Duodenal mucosa (tissue), 2 donors: ENCODE measurements around the gene CCR5.
A peak's percentile ranks its signal among the peaks of the same experiment; 100 is the strongest.

ENCODE experiments used
- H3K27ac ChIP-seq: one replicate; pipeline ENCODE4 v1.7.0; 2013; ENCODE audit warnings: low read depth, low read length
- H3K27me3 ChIP-seq, 2 donors: one replicate each; pipeline ENCODE4 v1.7.0; 2013; ENCODE audit warnings: low read length in 2 of 2, control low read depth in 1 of 2; ENCODE audit not compliant: insufficient read depth in 2 of 2, control insufficient read depth in 1 of 2
- H3K36me3 ChIP-seq, 2 donors: one replicate each; pipeline ENCODE4 v1.7.0; 2013; ENCODE audit warnings: low read length in 2 of 2, control low read depth in 1 of 2; ENCODE audit not compliant: insufficient read depth in 2 of 2, control insufficient read depth in 1 of 2
- H3K4me1 ChIP-seq, 2 donors: one replicate each; pipeline ENCODE4 v1.7.0; 2013; ENCODE audit warnings: low read length in 2 of 2, control low read depth in 1 of 2; ENCODE audit not compliant: insufficient read depth in 2 of 2, control insufficient read depth in 1 of 2
- H3K4me3 ChIP-seq, 2 donors: one replicate each; pipeline ENCODE4 v1.7.0; 2013; ENCODE audit warnings: low read length in 2 of 2, low read depth in 1 of 2
- H3K9ac ChIP-seq, 2 donors: one replicate each; pipeline ENCODE4 v1.7.0; 2013; ENCODE audit warnings: low read length in 2 of 2, low read depth in 1 of 2
- H3K9me3 ChIP-seq, 2 donors: one replicate each; pipeline ENCODE4 v1.7.0; 2013; ENCODE audit warnings: low read length in 2 of 2, control low read depth in 1 of 2; ENCODE audit not compliant: control insufficient read depth in 1 of 2

Gene CCR5

GRCh38 chr3:46344476-46344875 is 26.3 kb upstream of the CCR5 start:
- Histone ChIP-seq H3K4me3 (no peak overlapping the region), H3K9me3 (peaks cover 6% of the 10 kb centered on the region in 2 donors), H3K36me3 (no peaks in the 10 kb centered on the region), H3K9ac (no peak overlapping the region), H3K27ac (no peak overlapping the region), H3K27me3 (no peaks in the 10 kb centered on the region), H3K4me1 (peaks cover 6% of the 10 kb centered on the region in 2 donors)

- no peak overlapping the region for H3K9ac ChIP-seq
- H3K4me1 ChIP-seq: peaks cover 11 to 17% of the 10 kb centered on the region in 2 donors
- no peaks in the 10 kb centered on the region for H3K36me3 ChIP-seq
- H3K27ac ChIP-seq: no peak overlapping the region
- H3K27me3 ChIP-seq: no peaks in the 10 kb centered on the region
- H3K9me3 ChIP-seq: no peaks in the 10 kb centered on the region
- H3K4me3 ChIP-seq: no peak overlapping the region
These were observed 21.8 kb upstream of the CCR5 start for GRCh38 chr3:46348823-46349482.

GRCh38 chr3:46349484-46350261 is 21.1 kb upstream of the CCR5 start:
- peak overlapping the region; percentile 27 for H3K27ac ChIP-seq
- no peak overlapping the region for H3K4me3 ChIP-seq
- H3K36me3 ChIP-seq: no peaks in the 10 kb centered on the region
- no peaks in the 10 kb centered on the region for H3K27me3 ChIP-seq
- H3K9me3 ChIP-seq: no peaks in the 10 kb centered on the region
- H3K9ac ChIP-seq: no peak overlapping the region
- peaks cover 11 to 17% of the 10 kb centered on the region in 2 donors for H3K4me1 ChIP-seq

GRCh38 chr3:46350262-46350565 is 20.5 kb upstream of the CCR5 start:
- Histone ChIP-seq H3K9ac (no peak overlapping the region), H3K36me3 (no peaks in the 10 kb centered on the region), H3K4me3 (no peak overlapping the region), H3K27ac (peak overlapping the region; percentile 27), H3K9me3 (no peaks in the 10 kb centered on the region), H3K4me1 (peaks cover 11 to 17% of the 10 kb centered on the region in 2 donors), H3K27me3 (no peaks in the 10 kb centered on the region)

- H3K4me1 ChIP-seq: peaks cover 11 to 17% of the 10 kb centered on the region in 2 donors
- H3K36me3 ChIP-seq: no peaks in the 10 kb centered on the region
- no peaks in the 10 kb centered on the region for H3K27me3 ChIP-seq
These were observed 19.1 kb upstream of the CCR5 start for GRCh38 chr3:46351646-46352045.

GRCh38 chr3:46353090-46353489 is 17.7 kb upstream of the CCR5 start:
- no peaks in the 10 kb centered on the region for H3K9me3 ChIP-seq
- no peak overlapping the region for H3K4me3 ChIP-seq
- H3K36me3 ChIP-seq: no peaks in the 10 kb centered on the region
- peaks cover 11 to 17% of the 10 kb centered on the region in 2 donors for H3K4me1 ChIP-seq
- H3K27me3 ChIP-seq: no peaks in the 10 kb centered on the region
- no peak overlapping the region for H3K9ac ChIP-seq
- H3K27ac ChIP-seq: no peak overlapping the region

More at GRCh38 chr3:46351646-46352045, 19.1 kb upstream of the CCR5 start:
- Histone ChIP-seq H3K27ac (no peak overlapping the region), H3K9ac (no peak overlapping the region), H3K9me3 (no peaks in the 10 kb centered on the region), H3K4me3 (no peak overlapping the region)

- Histone ChIP-seq H3K4me3 (peak within 1 kb of the TSS; percentile 38 to 52), H3K9ac (peak within 1 kb of the TSS; percentile 28 to 33), H3K36me3 (no peaks in the 10 kb centered on the region), H3K27ac (no peak within 1 kb of the TSS), H3K4me1 (peaks cover 11 to 15% of the 10 kb centered on the region in 2 donors), H3K27me3 (no peaks in the 10 kb centered on the region), H3K9me3 (no peaks in the 10 kb centered on the region)
These were observed 16.9 kb upstream of the CCR5 start, which contains the start of gene CCR2 for GRCh38 chr3:46353647-46354410. Gene CCR2, plus strand, starts transcription at chr3:46354111. Its CDS starts 3,417 bp downstream, at chr3:46357528.

- no peak overlapping the region for H3K27ac ChIP-seq
- H3K36me3 ChIP-seq: no peaks in the 10 kb centered on the region
- peak overlapping the region; percentile 28 to 33 for H3K9ac ChIP-seq
- H3K4me3 ChIP-seq: peak overlapping the region; percentile 38 to 52
- H3K4me1 ChIP-seq: peaks cover 5 to 11% of the 10 kb centered on the region in 2 donors
- H3K27me3 ChIP-seq: no peaks in the 10 kb centered on the region
- H3K9me3 ChIP-seq: no peaks in the 10 kb centered on the region
These were observed 16.3 kb upstream of the CCR5 start for GRCh38 chr3:46354478-46354877.

- Histone ChIP-seq H3K9me3 (no peaks in the 10 kb centered on the region), H3K4me1 (peaks cover 4 to 9% of the 10 kb centered on the region in 2 donors), H3K9ac (peak overlapping the region in 1 of 2 donors; percentile 13), H3K27me3 (no peaks in the 10 kb centered on the region), H3K27ac (no peak overlapping the region), H3K36me3 (no peaks in the 10 kb centered on the region), H3K4me3 (peak overlapping the region; percentile 32 to 38)
These were observed 15.8 kb upstream of the CCR5 start for GRCh38 chr3:46354984-46355383.

- H3K27ac ChIP-seq: no peak overlapping the region
- no peaks in the 10 kb centered on the region for H3K9me3 ChIP-seq
- H3K4me1 ChIP-seq: peaks cover 6 to 10% of the 10 kb centered on the region in 2 donors
- H3K9ac ChIP-seq: no peak overlapping the region
- H3K4me3 ChIP-seq: peak overlapping the region in 1 of 2 donors; percentile 32
- no peaks in the 10 kb centered on the region for H3K27me3 ChIP-seq
- H3K36me3 ChIP-seq: no peaks in the 10 kb centered on the region
These were observed 14.5 kb upstream of the CCR5 start for GRCh38 chr3:46356276-46356675.
